GM23338 (cell line): ENCODE measurements around the gene KIRREL3. TPM values are rescaled to one million over a fixed set of nuclear protein-coding genes. Genes with fewer than 3 reads are reported as not detected.

Source experiments
- ATAC-seq: fragments of 200-7000 bp; cut with Tn5 transposase; 3 replicates; pipeline ENCODE4 v1.9.1; 2020
- DNase-seq: peaks from one replicate; pipeline ENCODE4 v3.0.0-alpha.2; 2015; ENCODE audit warnings: low spot score
- H2AFZ ChIP-seq: fragments of 200-600 bp; sonication (generic); 2 replicates; pipeline ENCODE4 v1.8.0; 2016; ENCODE audit warnings: antibody characterized with exemption, mild to moderate bottlenecking, moderate library complexity
- H3F3A ChIP-seq: fragments of 200-600 bp; sonication (generic); replicated peaks from 2 replicates; pipeline ENCODE4 v1.8.0; 2017; ENCODE audit warnings: antibody characterized with exemption, mixed run types, low read depth
- H3K27ac ChIP-seq: fragments of 200-600 bp; sonication (generic); 2 replicates; pipeline ENCODE4 v1.6.1; 2016; ENCODE audit warnings: low read depth
- H3K27me3 ChIP-seq: fragments of 200-600 bp; sonication (generic); 2 replicates; pipeline ENCODE4 v1.8.0; 2016; ENCODE audit warnings: mild to moderate bottlenecking, mixed run types, moderate library complexity; ENCODE audit not compliant: insufficient read depth
- H3K36me3 ChIP-seq: fragments of 200-600 bp; sonication (generic); 2 replicates; pipeline ENCODE4 v1.8.0; 2016; ENCODE audit warnings: mild to moderate bottlenecking; ENCODE audit not compliant: insufficient read depth
- H3K4me1 ChIP-seq: fragments of 200-600 bp; sonication (generic); 2 replicates; pipeline ENCODE4 v1.8.0; 2016; ENCODE audit warnings: mild to moderate bottlenecking, moderate library complexity; ENCODE audit not compliant: insufficient read depth
- H3K4me2 ChIP-seq: fragments of 200-600 bp; sonication (generic); 2 replicates; pipeline ENCODE4 v1.7.1; 2017; ENCODE audit warnings: mixed run types
- H3K4me3 ChIP-seq: fragments of 200-600 bp; sonication (generic); 2 replicates; pipeline ENCODE4 v1.6.1; 2016; ENCODE audit warnings: mixed run types
- H3K79me2 ChIP-seq: fragments of 200-600 bp; sonication (generic); replicated peaks from 2 replicates; pipeline ENCODE4 v1.8.0; 2017; ENCODE audit warnings: mild to moderate bottlenecking; ENCODE audit not compliant: insufficient read depth
- H3K9me2 ChIP-seq: fragments of 200-600 bp; sonication (generic); 2 replicates; pipeline ENCODE4 v1.8.0; 2017; ENCODE audit not compliant: insufficient read depth
- H4K20me1 ChIP-seq: fragments of 200-600 bp; sonication (generic); replicated peaks from 2 replicates; pipeline ENCODE4 v1.8.0; 2017; ENCODE audit warnings: mild to moderate bottlenecking; ENCODE audit not compliant: insufficient read depth
- H3K27ac Mint-ChIP-seq: 2 replicates; pipeline ENCODE4 v1.8.0; 2020; ENCODE audit warnings: inconsistent platforms, mild to moderate bottlenecking, moderate library complexity, mixed read lengths
- H3K27me3 Mint-ChIP-seq: 3 replicates; pipeline ENCODE4 v1.8.0; 2022; ENCODE audit warnings: low read depth, mild to moderate bottlenecking, moderate library complexity, mixed read lengths, inconsistent platforms; ENCODE audit not compliant: insufficient read depth, poor library complexity
- H3K36me3 Mint-ChIP-seq: 3 replicates; pipeline ENCODE4 v1.8.0; 2021; ENCODE audit warnings: low read depth, mild to moderate bottlenecking, inconsistent platforms, moderate library complexity, mixed read lengths
- H3K4me1 Mint-ChIP-seq: 3 replicates; pipeline ENCODE4 v1.8.0; 2020; ENCODE audit warnings: mild to moderate bottlenecking, inconsistent platforms, mixed read lengths
- H3K4me3 Mint-ChIP-seq: 3 replicates; pipeline ENCODE4 v1.8.0; 2021; ENCODE audit warnings: moderate library complexity, mild to moderate bottlenecking, inconsistent platforms, mixed read lengths
- H3K9me3 Mint-ChIP-seq: 3 replicates; pipeline ENCODE4 v1.8.0; 2020; ENCODE audit warnings: moderate library complexity, mild to moderate bottlenecking, inconsistent platforms, mixed read lengths
- CREB1 ChIP-seq: fragments of 250-450 bp; sonication (Bioruptor Pico); IDR thresholded peaks from 2 replicates; pipeline ENCODE4 v1.5.0; 2020; ENCODE audit warnings: low read depth, mild to moderate bottlenecking, moderate library complexity
- CTCF ChIP-seq, 2 experiments: fragments of 200-600 bp in 1 of 2; sonication (generic) in 1 of 2; conservative IDR thresholded peaks; 2 replicates each; pipeline versions ENCODE4 v1.5.1 to v1.6.1; 2016 to 2017; ENCODE audit warnings: antibody characterized with exemption in 2 of 2, low read depth in 2 of 2, mild to moderate bottlenecking in 2 of 2, moderate library complexity in 1 of 2
- EZH2 ChIP-seq: fragments of 200-600 bp; sonication (generic); IDR thresholded peaks from one replicate; pipeline ENCODE4 v1.8.0; 2017; ENCODE audit warnings: antibody characterized with exemption, mild to moderate bottlenecking, low read depth; ENCODE audit not compliant: unreplicated experiment
- EZH2phosphoT487 ChIP-seq: fragments of 200-600 bp; sonication (generic); IDR thresholded peaks from one replicate; pipeline ENCODE4 v1.8.1; 2018; ENCODE audit warnings: antibody characterized with exemption; ENCODE audit not compliant: unreplicated experiment
- POLR2AphosphoS5 ChIP-seq: IDR thresholded peaks from 2 replicates; pipeline ENCODE4 v1.6.1; 2016; ENCODE audit warnings: antibody characterized with exemption, low read depth
- STAT1 ChIP-seq: IDR thresholded peaks from one replicate; pipeline ENCODE4 v1.6.1; 2016; ENCODE audit warnings: antibody characterized with exemption; ENCODE audit not compliant: unreplicated experiment
- ZNF114 ChIP-seq: fragments of 250-450 bp; sonication (Bioruptor Pico); IDR thresholded peaks from 2 replicates; pipeline ENCODE4 v1.5.0; 2020; ENCODE audit warnings: mild to moderate bottlenecking, moderate library complexity
- ZNF462 ChIP-seq: fragments of 250-450 bp; sonication (Bioruptor Pico); IDR thresholded peaks from 2 replicates; pipeline ENCODE4 v1.5.0; 2020; ENCODE audit warnings: mild to moderate bottlenecking, moderate library complexity
- polyA plus RNA-seq: library from polyadenylated mRNA; unstranded; fragments of >200 nt; fragmentation: Nextera tagmentation; extraction: Ambion mirVana; gene quantifications from 2 replicates; pipeline ENCODE4 v1.2.1, GENCODE V29; 2016
- total RNA-seq: library from RNA; depleted of rRNA; stranded (reverse); fragments of >200 nt; shearing (Covaris generic); gene quantifications from 2 replicates; pipeline ENCODE4 v1.2.3, GENCODE V29; 2014

Gene KIRREL3
- total and polyA plus RNA-seq, 2 experiments from 2014 or later = 0.13 to 1.5 TPM

GRCh38 chr11:126607374-126607773, 393.2 kb downstream of the KIRREL3 start (continued):
- TF ChIP-seq ZNF462 (CRISPR knock-in tag) (0 out of 2 replicates have a peak, but pooled peaks have one; percentile 13), POLR2AphosphoS5 (no peak)

GRCh38 chr11:126606484-126606883, 394.1 kb downstream of the KIRREL3 start:
- peaks cover 22% of the 10 kb centered on the region for H3K27me3 Mint-ChIP-seq
- Histone ChIP-seq H3K4me3 (no peak overlapping the region), H2AFZ (no peak overlapping the region), H3K79me2 (no peaks in the 10 kb centered on the region), H3K27ac (no peak overlapping the region), H3K4me1 (peaks cover 40% of the 10 kb centered on the region), H3F3A (0 out of 2 replicates have a peak, but pooled peaks cover 4% of the 10 kb centered on the region), H3K9me2 (no peaks in the 10 kb centered on the region), H3K27me3 (no peaks in the 10 kb centered on the region), H4K20me1 (no peaks in the 10 kb centered on the region), H3K4me2 (peak overlapping the region; percentile 44; the same call in 1 of the 2 replicates), H3K36me3 (no peaks in the 10 kb centered on the region)
- no peak overlapping the region for H3K4me3 Mint-ChIP-seq
- ATAC-seq (no peak), DNase-seq (no peak)
- no peaks in the 10 kb centered on the region for H3K36me3 Mint-ChIP-seq
- H3K27ac Mint-ChIP-seq = no peak overlapping the region
- peaks cover 46% of the 10 kb centered on the region for H3K4me1 Mint-ChIP-seq
- no peak for TF ChIP-seq EZH2
- H3K9me3 Mint-ChIP-seq = no peaks in the 10 kb centered on the region; the same call in 2 of the 3 replicates

GRCh38 chr11:126604461-126604860, 396.1 kb downstream of the KIRREL3 start:
- 0 out of 2 replicates have a peak, but pooled peaks cover 4% of the 10 kb centered on the region for H3F3A ChIP-seq
- no peak for ATAC-seq
- H3K9me3 Mint-ChIP-seq = no peaks in the 10 kb centered on the region; the same call in 2 of the 3 replicates
- peaks cover 48% of the 10 kb centered on the region for H3K4me1 ChIP-seq
- H3K27ac ChIP-seq = no peak overlapping the region
- no peaks in the 10 kb centered on the region; the same call in 1 of the 2 replicates for H3K9me2 ChIP-seq
- H3K27me3 ChIP-seq = no peaks in the 10 kb centered on the region
- H3K36me3 ChIP-seq = no peaks in the 10 kb centered on the region
- H3K27me3 Mint-ChIP-seq = peaks cover 29% of the 10 kb centered on the region
- H3K79me2 ChIP-seq = no peaks in the 10 kb centered on the region
- no peak overlapping the region for H3K4me3 Mint-ChIP-seq
- DNase-seq = no peak
- no peak overlapping the region for H3K4me3 ChIP-seq
- H2AFZ ChIP-seq = no peak overlapping the region
- H3K4me1 Mint-ChIP-seq = peaks cover 58% of the 10 kb centered on the region
- H4K20me1 ChIP-seq = no peaks in the 10 kb centered on the region
- no peaks in the 10 kb centered on the region for H3K36me3 Mint-ChIP-seq
- no peak overlapping the region for H3K27ac Mint-ChIP-seq
- no peak overlapping the region for H3K4me2 ChIP-seq
- TF ChIP-seq CTCF (conservative IDR thresholded peaks at IDR 0.05; ENCODE audit: low read depth in 2 of 2) (no peak), CREB1 (CRISPR knock-in tag) (no peak), EZH2phosphoT487 (no peak), ZNF114 (no peak), STAT1 (no peak)
